AG04450 (cell line): Measurements from ENCODE around the gene LRIG1. TPM values are rescaled to one million over a fixed set of nuclear protein-coding genes. Genes with fewer than 3 reads are reported as not detected.

Source experiments
- CTCF ChIA-PET: fragments of 300-600, 350-600 bp; formaldehyde crosslinking; extraction: SDS; loops from one replicate; lab custom pipeline; 2022; ENCODE audit warnings: antibody characterized with exemption, inconsistent platforms; lab: Charles Lee
- POLR2A ChIA-PET: fragments of 350-600 bp; formaldehyde crosslinking; extraction: SDS; loops from one replicate; lab custom pipeline; 2021; ENCODE audit warnings: antibody characterized with exemption, inconsistent platforms; lab: Yijun Ruan, JAX
- DNase-seq: peaks from one replicate; pipeline ENCODE4 v3.0.0-alpha.2; 2011; ENCODE audit warnings: low read depth, low spot score
- H3K27ac ChIP-seq: one replicate; pipeline ENCODE4 v1.5.1; 2012; ENCODE audit warnings: low read depth, low read length, control low read depth
- H3K27me3 ChIP-seq: one replicate; pipeline ENCODE4 v1.6.0; 2012; ENCODE audit warnings: low read length; ENCODE audit not compliant: control insufficient read depth, insufficient read depth
- H3K4me3 ChIP-seq: 2 replicates; pipeline ENCODE4 v1.5.1; 2011; ENCODE audit warnings: mild to moderate bottlenecking, low read depth, low read length, control low read depth
- H3K9me3 ChIP-seq: 2 replicates; pipeline ENCODE4 v1.5.1; 2012; ENCODE audit warnings: low read length; ENCODE audit not compliant: control insufficient read depth, insufficient read depth
- CTCF ChIP-seq: IDR thresholded peaks from 2 replicates; pipeline ENCODE4 v1.5.1; 2011; ENCODE audit warnings: low read depth, low read length, control low read depth, inconsistent platforms
- polyA plus RNA-seq: library from polyadenylated mRNA; depleted of rRNA; stranded (reverse); fragments of >200 nt; gene quantifications from 2 replicates; pipeline ENCODE4 v1.2.3, GENCODE V29; 2011

Gene LRIG1
- polyA plus RNA-seq, 1 experiment, result 68.3 TPM

GRCh38 chr3:66520724-66521123 is 19.9 kb upstream of the LRIG1 start:
- CTCF ChIA-PET, result no interaction called here
- no peak for TF ChIP-seq CTCF
- no peaks in the 10 kb centered on the region for H3K27me3 ChIP-seq

DNA sequence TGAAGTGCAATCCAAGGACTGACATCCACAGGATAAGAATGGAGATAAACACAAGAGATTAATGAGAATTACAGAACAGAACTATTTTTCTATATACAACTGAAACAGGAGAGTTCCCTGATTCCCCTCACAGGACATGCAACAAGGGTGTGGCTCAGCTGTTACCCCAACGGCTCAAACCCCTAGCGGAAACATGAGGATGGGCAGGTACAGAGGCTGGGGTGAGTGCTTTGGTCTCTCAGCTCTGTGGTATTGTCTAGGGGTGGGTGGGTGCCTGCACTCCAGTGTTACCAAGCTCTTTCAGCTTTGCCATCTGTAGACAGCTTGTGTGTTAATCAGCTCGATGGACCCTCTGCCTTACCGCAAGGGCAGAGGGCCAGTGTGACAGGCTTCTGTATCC is 17.8 kb upstream of the LRIG1 start:
- H3K9me3 ChIP-seq, result no peaks in the 10 kb centered on the region
- TF ChIP-seq CTCF, result no peak
- H3K27me3 ChIP-seq, result no peaks in the 10 kb centered on the region
- CTCF ChIA-PET, result no interaction called here
- DNase-seq, result no peak
- H3K27ac ChIP-seq, result no peak overlapping the region
- H3K4me3 ChIP-seq, result no peak overlapping the region
- POLR2A ChIA-PET, result no interaction called here

More at GRCh38 chr3:66520724-66521123, 19.9 kb upstream of the LRIG1 start:
- no peak for DNase-seq
- POLR2A ChIA-PET, result no interaction called here
- Histone ChIP-seq H3K9me3 (no peaks in the 10 kb centered on the region), H3K27ac (no peak overlapping the region), H3K4me3 (no peak overlapping the region)

- no peak for TF ChIP-seq CTCF
- POLR2A ChIA-PET, result no interaction called here
- H3K27me3 ChIP-seq, result no peaks in the 10 kb centered on the region
- H3K27ac ChIP-seq, result no peak overlapping the region
- H3K9me3 ChIP-seq, result no peaks in the 10 kb centered on the region
- H3K4me3 ChIP-seq, result no peak overlapping the region
- DNase-seq, result no peak
- CTCF ChIA-PET, result no interaction called here
Measured at GRCh38 chr3:66518126-66518525, 17.3 kb upstream of the LRIG1 start.

- POLR2A ChIA-PET, result no interaction called here
- Histone ChIP-seq H3K4me3 (no peak overlapping the region), H3K9me3 (no peaks in the 10 kb centered on the region), H3K27me3 (peaks cover 2% of the 10 kb centered on the region), H3K27ac (no peak overlapping the region)
- no peak for TF ChIP-seq CTCF
- CTCF ChIA-PET, result no interaction called here
- DNase-seq, result no peak
Measured at GRCh38 chr3:66517241-66517640, 16.4 kb upstream of the LRIG1 start.

GRCh38 chr3:66508461-66508860 is 7.6 kb upstream of the LRIG1 start:
- ChIA-PET POLR2A (no interaction called here), CTCF (interaction anchor here (1.5 kb wide), 1 partner anchor 232 kb away, joined by 4 read pairs; no protein-coding TSS in a partner anchor)
- Histone ChIP-seq H3K4me3 (no peak overlapping the region), H3K27ac (no peak overlapping the region), H3K27me3 (peaks cover 2% of the 10 kb centered on the region), H3K9me3 (no peaks in the 10 kb centered on the region)
- TF ChIP-seq CTCF, result no peak
- DNase-seq, result no peak
